ENCODE results near the gene TTC39A. TPM values are rescaled to one million over a fixed set of nuclear protein-coding genes. Genes with fewer than 3 reads are reported as not detected.
A peak's percentile ranks its signal among the peaks of the same experiment; 100 is the strongest.
"Not testable (repeated sequence)": the region's sequence is repeated elsewhere in the genome, so short reads cannot be mapped to it uniquely, and the experiment has no call there.

Gene TTC39A
- total RNA-seq, 1 experiment from 2014 or later: 20.3 TPM

- in situ Hi-C loops (cut with HindIII; ENCODE audit: low sequenced_read_pairs): no loop called here
- DNase-seq (ENCODE audit: low spot score): no peak
Observed at GRCh38 chr1:51283979-51284378, 46.4 kb downstream of the TTC39A start.

- in situ Hi-C loops (cut with HindIII; ENCODE audit: low sequenced_read_pairs): no loop called here
- DNase-seq (ENCODE audit: low spot score): peak; percentile 23
Observed at GRCh38 chr1:51282605-51283004, 47.8 kb downstream of the TTC39A start.

GRCh38 chr1:51281807-51282206 lies 48.6 kb downstream of the TTC39A start:
- in situ Hi-C loops (cut with HindIII; ENCODE audit: low sequenced_read_pairs): no loop called here
- peak; percentile 47 for DNase-seq (ENCODE audit: low spot score)

- peak; percentile 39 for DNase-seq (ENCODE audit: low spot score)
- in situ Hi-C loops (cut with HindIII; ENCODE audit: low sequenced_read_pairs): no loop called here
Observed at GRCh38 chr1:51280321-51280978, 49.9 kb downstream of the TTC39A start.

GRCh38 chr1:51276286-51276685 lies 54.1 kb downstream of the TTC39A start:
- in situ Hi-C loops (cut with HindIII; ENCODE audit: low sequenced_read_pairs): no loop called here
- DNase-seq (ENCODE audit: low spot score): no peak

GRCh38 chr1:51274676-51275075 lies 55.7 kb downstream of the TTC39A start:
- in situ Hi-C loops (cut with HindIII; ENCODE audit: low sequenced_read_pairs): no loop called here
- DNase-seq (ENCODE audit: low spot score): no peak

- in situ Hi-C loops (cut with HindIII; ENCODE audit: low sequenced_read_pairs): no loop called here
- no peak for DNase-seq (ENCODE audit: low spot score)
Observed at GRCh38 chr1:51272916-51273315, 57.4 kb downstream of the TTC39A start.

GRCh38 chr1:51270751-51271150 lies 59.6 kb downstream of the TTC39A start:
- DNase-seq (ENCODE audit: low spot score): no peak
- in situ Hi-C loops (cut with HindIII; ENCODE audit: low sequenced_read_pairs): no loop called here

GRCh38 chr1:51268634-51269033 lies 61.7 kb downstream of the TTC39A start:
- no peak for DNase-seq (ENCODE audit: low spot score)
- in situ Hi-C loops (cut with HindIII; ENCODE audit: low sequenced_read_pairs): no loop called here

GRCh38 chr1:51266791-51267190 lies 63.6 kb downstream of the TTC39A start:
- no peak for DNase-seq (ENCODE audit: low spot score)
- in situ Hi-C loops (cut with HindIII; ENCODE audit: low sequenced_read_pairs): no loop called here

GRCh38 chr1:51266181-51266580 lies 64.2 kb downstream of the TTC39A start:
- in situ Hi-C loops (cut with HindIII; ENCODE audit: low sequenced_read_pairs): no loop called here
- no peak for DNase-seq (ENCODE audit: low spot score)

- no peak for DNase-seq (ENCODE audit: low spot score)
- in situ Hi-C loops (cut with HindIII; ENCODE audit: low sequenced_read_pairs): no loop called here
Observed at GRCh38 chr1:51265618-51266017, 64.7 kb downstream of the TTC39A start.

GRCh38 chr1:51264451-51264850 lies 65.9 kb downstream of the TTC39A start:
- in situ Hi-C loops (cut with HindIII; ENCODE audit: low sequenced_read_pairs): no loop called here
- peak; percentile 21 for DNase-seq (ENCODE audit: low spot score)

GRCh38 chr1:51263147-51263877 lies 67.0 kb downstream of the TTC39A start:
- in situ Hi-C loops (cut with HindIII; ENCODE audit: low sequenced_read_pairs): no loop called here
- DNase-seq (ENCODE audit: low spot score): no peak

GRCh38 chr1:51255331-51255730 lies 75.0 kb downstream of the TTC39A start:
- no peak for DNase-seq (ENCODE audit: low spot score)
- in situ Hi-C loops (cut with HindIII; ENCODE audit: low sequenced_read_pairs): no loop called here

GRCh38 chr1:51253691-51254090 lies 76.7 kb downstream of the TTC39A start:
- DNase-seq (ENCODE audit: low spot score): no peak
- in situ Hi-C loops (cut with HindIII; ENCODE audit: low sequenced_read_pairs): no loop called here

GRCh38 chr1:51252366-51252765 lies 78.0 kb downstream of the TTC39A start:
- in situ Hi-C loops (cut with HindIII; ENCODE audit: low sequenced_read_pairs): no loop called here
- DNase-seq (ENCODE audit: low spot score): no peak

GRCh38 chr1:51251165-51251564 lies 79.2 kb downstream of the TTC39A start:
- in situ Hi-C loops (cut with HindIII; ENCODE audit: low sequenced_read_pairs); DNase-seq (ENCODE audit: low spot score): not testable (repeated sequence)

GRCh38 chr1:51250729-51251128 lies 79.6 kb downstream of the TTC39A start:
- in situ Hi-C loops (cut with HindIII; ENCODE audit: low sequenced_read_pairs); DNase-seq (ENCODE audit: low spot score): not testable (repeated sequence)

- no peak for DNase-seq (ENCODE audit: low spot score)
- in situ Hi-C loops (cut with HindIII; ENCODE audit: low sequenced_read_pairs): no loop called here
Observed at GRCh38 chr1:51249445-51249844, 80.9 kb downstream of the TTC39A start.

GRCh38 chr1:51247499-51247898 lies 82.9 kb downstream of the TTC39A start:
- in situ Hi-C loops (cut with HindIII; ENCODE audit: low sequenced_read_pairs): no loop called here
- DNase-seq (ENCODE audit: low spot score): no peak

All from G401 (cell line).